Measurements from ENCODE around the gene LPCAT2.
A peak's percentile ranks its signal among the peaks of the same experiment; 100 is the strongest.

LPCAT2 gene

DNA sequence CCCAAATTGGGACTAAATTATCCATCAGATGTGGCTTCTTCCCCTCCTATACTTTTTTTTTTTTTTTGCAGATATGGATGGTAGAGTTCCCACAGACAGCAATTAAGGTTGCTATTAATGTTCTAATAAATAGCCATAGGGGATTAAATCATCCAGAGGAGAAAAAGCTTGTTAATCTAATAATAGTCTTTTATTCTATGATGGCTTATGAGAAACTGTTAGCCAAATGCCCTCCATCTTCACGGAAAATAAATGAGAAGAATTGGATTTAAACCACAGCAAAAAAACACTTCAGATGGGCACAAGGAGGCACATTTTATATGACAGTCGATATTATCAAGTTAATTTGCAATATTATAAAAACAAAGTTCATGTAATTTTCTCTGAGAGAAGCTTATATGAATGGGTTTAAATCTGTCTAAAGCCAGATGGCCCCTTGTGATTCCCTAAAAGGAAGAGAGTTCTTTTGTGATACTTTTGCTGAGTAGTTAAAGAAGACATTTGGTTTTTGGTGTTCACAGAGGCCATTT, 52.5 kb downstream of the LPCAT2 start:
- DNase-seq (ENCODE audit: low read depth), result no peak
- no peak overlapping the region for H3K4me3 ChIP-seq (ENCODE audit: low read depth, low read length)
- TF ChIP-seq, protein P1, sequence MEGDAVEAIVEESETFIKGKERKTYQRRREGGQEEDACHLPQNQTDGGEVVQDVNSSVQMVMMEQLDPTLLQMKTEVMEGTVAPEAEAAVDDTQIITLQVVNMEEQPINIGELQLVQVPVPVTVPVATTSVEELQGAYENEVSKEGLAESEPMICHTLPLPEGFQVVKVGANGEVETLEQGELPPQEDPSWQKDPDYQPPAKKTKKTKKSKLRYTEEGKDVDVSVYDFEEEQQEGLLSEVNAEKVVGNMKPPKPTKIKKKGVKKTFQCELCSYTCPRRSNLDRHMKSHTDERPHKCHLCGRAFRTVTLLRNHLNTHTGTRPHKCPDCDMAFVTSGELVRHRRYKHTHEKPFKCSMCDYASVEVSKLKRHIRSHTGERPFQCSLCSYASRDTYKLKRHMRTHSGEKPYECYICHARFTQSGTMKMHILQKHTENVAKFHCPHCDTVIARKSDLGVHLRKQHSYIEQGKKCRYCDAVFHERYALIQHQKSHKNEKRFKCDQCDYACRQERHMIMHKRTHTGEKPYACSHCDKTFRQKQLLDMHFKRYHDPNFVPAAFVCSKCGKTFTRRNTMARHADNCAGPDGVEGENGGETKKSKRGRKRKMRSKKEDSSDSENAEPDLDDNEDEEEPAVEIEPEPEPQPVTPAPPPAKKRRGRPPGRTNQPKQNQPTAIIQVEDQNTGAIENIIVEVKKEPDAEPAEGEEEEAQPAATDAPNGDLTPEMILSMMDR (conservative IDR thresholded peaks at IDR 0.05; ENCODE audit: low read depth, low read length), result no peak

DNA sequence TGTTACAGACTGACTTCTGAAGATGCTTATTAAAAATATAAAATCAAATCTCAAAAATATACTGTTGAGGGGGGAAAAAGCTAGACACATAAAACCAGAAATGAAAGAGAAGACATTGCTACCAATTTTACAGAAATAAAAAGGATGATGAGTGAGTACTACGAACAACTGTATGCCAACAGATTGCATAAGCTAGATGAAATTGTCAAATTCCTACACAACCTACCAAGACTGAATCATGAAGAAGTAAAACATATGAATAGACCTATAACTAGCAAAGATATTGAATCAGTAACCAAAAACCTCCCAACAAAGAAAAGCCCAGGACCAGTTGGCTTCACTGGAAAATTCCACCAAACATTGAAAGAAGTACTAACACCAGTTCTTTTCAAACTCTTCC, 54.1 kb downstream of the LPCAT2 start:
- H3K4me3 ChIP-seq (ENCODE audit: low read depth, low read length), result no peak overlapping the region
- TF ChIP-seq, protein P1 (conservative IDR thresholded peaks at IDR 0.05; ENCODE audit: low read depth, low read length), result no peak
- no peak for DNase-seq (ENCODE audit: low read depth)

DNA sequence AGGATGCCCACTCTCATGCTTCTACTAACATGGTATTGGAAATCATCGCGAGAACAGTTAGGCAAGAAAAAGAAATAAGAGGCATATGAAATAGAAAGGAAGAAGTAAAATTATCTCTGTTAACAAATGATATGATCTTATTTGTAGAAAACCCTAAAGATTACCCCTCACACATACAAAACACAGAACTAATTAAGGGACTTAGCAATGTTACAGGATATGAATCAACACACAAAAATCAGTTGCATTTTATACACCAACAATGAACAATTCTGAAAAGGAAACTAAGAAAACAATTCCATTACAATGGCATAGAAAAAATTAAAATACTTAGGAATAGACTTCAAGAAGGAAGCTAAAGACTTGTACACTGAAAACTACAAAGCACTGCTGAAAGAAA, 54.9 kb downstream of the LPCAT2 start:
- DNase-seq (ENCODE audit: low read depth), result no peak
- TF ChIP-seq, protein P1 (conservative IDR thresholded peaks at IDR 0.05; ENCODE audit: low read depth, low read length), result no peak
- no peak overlapping the region for H3K4me3 ChIP-seq (ENCODE audit: low read depth, low read length)

DNA sequence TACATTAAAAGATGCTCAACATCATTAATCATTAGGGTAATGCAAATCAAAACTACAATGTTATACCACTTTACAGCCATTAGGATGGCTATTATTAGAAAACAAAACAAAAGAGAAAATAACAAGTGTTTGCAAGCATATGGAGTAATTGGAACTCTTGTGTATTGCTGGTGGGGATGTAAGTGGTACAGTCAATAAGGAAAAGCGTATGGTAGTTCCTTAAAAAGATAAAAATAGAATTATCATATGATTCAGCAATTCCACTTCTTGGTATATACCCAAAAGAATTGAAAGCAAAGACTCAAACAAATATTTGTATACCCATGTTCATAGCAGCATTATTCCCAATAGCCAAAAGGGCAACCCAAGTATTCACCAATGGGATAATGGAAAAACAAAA, 56.2 kb downstream of the LPCAT2 start:
- H3K4me3 ChIP-seq (ENCODE audit: low read depth, low read length), result no peak overlapping the region
- TF ChIP-seq, protein P1 (conservative IDR thresholded peaks at IDR 0.05; ENCODE audit: low read depth, low read length), result no peak
- no peak for DNase-seq (ENCODE audit: low read depth)

DNA sequence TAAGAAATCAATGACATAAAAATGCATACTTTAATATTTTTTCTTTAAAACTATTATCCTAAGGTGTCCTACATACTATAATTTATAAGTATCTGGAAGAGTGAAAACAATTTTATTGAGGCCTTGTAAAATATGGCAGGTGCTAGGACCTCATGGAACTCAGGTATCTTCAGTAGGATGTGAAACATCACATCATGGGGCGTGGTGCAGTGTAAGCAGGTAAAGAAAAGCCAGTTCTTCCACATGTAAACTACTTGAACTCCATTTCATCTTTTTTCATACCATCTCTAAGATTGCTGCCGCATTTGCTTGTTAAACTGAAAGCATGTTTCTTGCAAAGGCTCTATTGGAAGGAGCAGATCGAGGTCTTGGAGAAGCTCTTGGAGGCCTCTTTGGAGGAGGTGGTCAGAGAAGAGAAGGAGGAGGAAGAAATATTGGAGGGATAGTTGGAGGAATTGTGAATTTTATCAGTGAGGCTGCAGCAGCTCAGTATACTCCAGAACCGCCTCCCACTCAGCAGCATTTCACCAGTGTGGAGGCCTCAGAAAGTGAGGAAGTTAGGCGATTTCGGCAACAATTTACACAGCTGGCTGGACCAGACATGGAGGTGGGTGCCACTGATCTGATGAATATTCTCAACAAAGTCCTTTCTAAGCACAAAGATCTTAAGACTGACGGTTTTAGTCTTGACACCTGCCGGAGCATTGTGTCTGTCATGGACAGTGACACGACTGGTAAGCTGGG, 57.7 kb downstream of the LPCAT2 start, which contains the start of gene CAPNS2:
TSS of gene CAPNS2 (plus strand) at position 253 of the 744 bp plus-strand sequence. CDS start at position 326, 73 bp downstream.
- no peak for DNase-seq (ENCODE audit: low read depth)
- no peak within 1 kb of the TSS for H3K4me3 ChIP-seq (ENCODE audit: low read depth, low read length)
- TF ChIP-seq, protein P1 (conservative IDR thresholded peaks at IDR 0.05; ENCODE audit: low read depth, low read length), result no peak

DNA sequence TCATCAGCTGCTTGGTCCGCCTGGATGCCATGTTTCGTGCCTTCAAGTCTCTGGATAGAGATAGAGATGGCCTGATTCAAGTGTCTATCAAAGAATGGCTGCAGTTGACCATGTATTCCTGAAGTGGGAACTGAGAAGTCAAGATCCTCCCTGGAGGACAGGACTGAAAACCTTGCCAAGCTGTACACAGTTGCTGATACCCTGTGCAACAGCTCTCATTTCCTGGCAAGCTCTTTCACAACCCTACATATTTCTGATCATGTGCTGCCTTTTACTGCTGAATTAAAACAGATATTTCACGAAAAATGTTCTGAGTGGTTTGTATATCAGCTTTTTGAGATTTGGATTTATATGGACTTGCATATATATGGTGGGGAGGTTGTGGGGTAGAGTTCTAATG, 58.5 kb downstream of the LPCAT2 start:
- DNase-seq (ENCODE audit: low read depth), result peak; percentile 85
- TF ChIP-seq, protein P1 (conservative IDR thresholded peaks at IDR 0.05; ENCODE audit: low read depth, low read length), result no peak
- H3K4me3 ChIP-seq (ENCODE audit: low read depth, low read length), result no peak overlapping the region

DNA sequence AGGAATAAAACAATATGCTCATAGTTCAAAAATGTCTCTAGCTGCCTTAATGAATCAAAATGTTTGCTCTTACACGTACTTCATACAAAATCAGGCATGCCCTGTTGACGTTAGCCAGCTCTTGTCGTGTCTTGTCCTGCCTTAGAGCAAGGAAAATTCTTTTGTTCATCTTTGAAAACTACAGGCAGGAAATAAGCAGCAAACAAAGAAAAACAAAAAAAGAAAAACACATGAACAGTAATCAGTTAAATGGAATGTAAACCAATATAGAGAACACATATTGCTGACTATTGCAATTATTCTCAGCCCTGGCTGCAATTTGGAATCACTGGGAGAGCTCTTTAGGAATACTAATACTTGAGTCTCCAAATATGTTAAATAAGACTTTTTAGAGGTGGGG, 59.3 kb downstream of the LPCAT2 start:
- TF ChIP-seq, protein P1 (conservative IDR thresholded peaks at IDR 0.05; ENCODE audit: low read depth, low read length), result no peak
- H3K4me3 ChIP-seq (ENCODE audit: low read depth, low read length), result no peak overlapping the region
- no peak for DNase-seq (ENCODE audit: low read depth)

Measured in choroid plexus epithelial cell (primary cell).